Gastrocnemius medialis (tissue), 4 donors: ENCODE data around the gene SMC1A. TPM values are rescaled to one million over a fixed set of nuclear protein-coding genes. Genes with fewer than 3 reads are reported as not detected.

Experiments
- ATAC-seq, 2 donors: fragments of 150-250 bp; one replicate each; pipeline ENCODE4 v1.9.1; 2016
- DNase-seq, 2 donors: peaks; one replicate each; pipeline ENCODE4 v3.0.0-alpha.2; 2019
- H3K27ac ChIP-seq, 4 donors: fragments of 200-600 bp; sonication (generic); 1 replicate in 1 of 4; 2 replicates in 3 of 4; pipeline ENCODE4 v1.5.1; 2016 to 2018; ENCODE audit warnings: mild to moderate bottlenecking in 2 of 4, moderate library complexity in 1 of 4
- H3K27me3 ChIP-seq, 3 donors: fragments of 200-600 bp; sonication (generic) in 2 of 3; 1 replicate in 1 of 3; 2 replicates in 2 of 3; pipeline versions ENCODE4 v1.5.1 to v1.6.0; 2016 to 2019; ENCODE audit warnings: mild to moderate bottlenecking in 1 of 3, moderate library complexity in 1 of 3
- H3K36me3 ChIP-seq, 2 donors: fragments of 200-600 bp; sonication (generic) in 1 of 2; one replicate each; pipeline ENCODE4 v1.5.1; 2017 to 2018
- H3K4me1 ChIP-seq, 2 donors: fragments of 200-600 bp; sonication (generic) in 1 of 2; one replicate each; pipeline ENCODE4 v1.5.1; 2016 to 2017; ENCODE audit warnings: mild to moderate bottlenecking in 2 of 2
- H3K4me3 ChIP-seq, 4 donors: fragments of 200-600 bp; sonication (generic) in 3 of 4; 1 replicate in 1 of 4; 2 replicates in 3 of 4; pipeline ENCODE4 v1.5.1; 2016 to 2019; ENCODE audit warnings: mild to moderate bottlenecking in 2 of 4
- H3K9me3 ChIP-seq, 3 donors: fragments of 200-600 bp; sonication (generic) in 2 of 3; 1 replicate in 1 of 3; 2 replicates in 2 of 3; pipeline ENCODE4 v1.5.1; 2016 to 2019
- CTCF ChIP-seq, 5 experiments: fragments of 450-650 bp in 3 of 5; fragments of 200-600 bp in 2 of 5; sonication (generic) in 2 of 5; IDR thresholded peaks in 4 of 5; conservative IDR thresholded peaks in 1 of 5; 1 replicate in 4 of 5; 2 replicates in 1 of 5; pipeline ENCODE4 v1.5.1; 2016 to 2019; ENCODE audit warnings: antibody characterized with exemption in 5 of 5, mild to moderate bottlenecking in 3 of 5, moderate library complexity in 3 of 5
- POLR2A ChIP-seq, 2 donors: fragments of 450-650 bp; IDR thresholded peaks; one replicate each; pipeline ENCODE4 v1.6.1; 2017; ENCODE audit warnings: antibody characterized with exemption in 2 of 2, mild to moderate bottlenecking in 2 of 2, moderate library complexity in 2 of 2
- in situ Hi-C, 4 donors: fragments of 200-750 bp; cut with MboI; loops; one replicate each; pipeline versions ENCODE4 v1.15.0 to v1.8.0; 2017; ENCODE audit warnings: low sequenced_read_pairs in 4 of 4
- intact Hi-C: fragments of 100-400 bp; cut with DNase I; formaldehyde crosslinking; loops from one replicate; pipeline ENCODE4 v1.15.1; 2023; ENCODE audit warnings: low total_unique reads
- total RNA-seq, 4 donors: library from RNA; depleted of rRNA; stranded (reverse); fragments of >200 nt; gene quantifications; one replicate each; pipeline versions ENCODE4 v1.1.0 to v1.2.3, GENCODE V29; 2016

SMC1A gene
- total RNA-seq, 4 donors from 2014 or later = 12.9 to 23.5 (median 17.1) TPM

GRCh38 chrX:53442322-53442631 is 19.8 kb upstream of the SMC1A start:
- Histone ChIP-seq H3K36me3 (no peaks in the 10 kb centered on the region), H3K27me3 (peaks cover 0 to 12% (median 4%) of the 10 kb centered on the region in 3 donors)

GRCh38 chrX:53441531-53442321 is 19.3 kb upstream of the SMC1A start:
- Histone ChIP-seq H3K27ac (peak overlapping the region; percentile 83 to 94 (median 90)), H3K27me3 (peaks cover 0 to 12% (median 4%) of the 10 kb centered on the region in 3 donors), H3K4me3 (peak overlapping the region; percentile 44 to 57 (median 55)), H3K4me1 (no peaks in the 10 kb centered on the region), H3K36me3 (no peaks in the 10 kb centered on the region), H3K9me3 (no peaks in the 10 kb centered on the region)
- in situ Hi-C loops (loop anchor here in 2 of 4 donors (25.0 kb wide), 1 partner anchor 129 kb away; no protein-coding TSS in a partner anchor), intact Hi-C loops (loop anchor here (1.0 to 5.0 kb wide), 5 partner anchors 19 to 1197 kb away; partner anchors contain the start of genes IQSEC2, KANTR, RIBC1 and SMC1A)
- DNase-seq (peak; percentile 66 to 87), ATAC-seq (peak; percentile 64 to 76)
- TF ChIP-seq POLR2A (IDR thresholded peaks at IDR 0.05) = peak; percentile 66 to 72
- no peak for TF ChIP-seq CTCF (IDR thresholded peaks at IDR 0.05 in 4 of 5, conservative IDR thresholded peaks at IDR 0.05 in 1 of 5)

More at GRCh38 chrX:53442322-53442631, 19.8 kb upstream of the SMC1A start:
- Histone ChIP-seq H3K9me3 (no peaks in the 10 kb centered on the region), H3K27ac (peak overlapping the region; percentile 83 to 94 (median 90)), H3K4me3 (peak overlapping the region in 1 of 4 donors; percentile 56), H3K4me1 (no peaks in the 10 kb centered on the region)
- intact Hi-C loops (loop anchor here (5.0 kb wide), 3 partner anchors 160 to 350 kb away; partner anchors contain the start of genes IQSEC2 and KANTR), in situ Hi-C loops (loop anchor here in 2 of 4 donors (25.0 kb wide), 1 partner anchor 130 kb away; no protein-coding TSS in a partner anchor)
- ATAC-seq (no peak), DNase-seq (peak in 1 of 2 donors; percentile 12)
- TF ChIP-seq POLR2A (IDR thresholded peaks at IDR 0.05) = no peak
- TF ChIP-seq CTCF (IDR thresholded peaks at IDR 0.05 in 4 of 5, conservative IDR thresholded peaks at IDR 0.05 in 1 of 5) = no peak

GRCh38 chrX:53440621-53441517 is 18.4 kb upstream of the SMC1A start:
- peaks cover 0 to 12% (median 4%) of the 10 kb centered on the region in 3 donors for H3K27me3 ChIP-seq
- peak overlapping the region; percentile 83 to 94 (median 90) for H3K27ac ChIP-seq
- no peaks in the 10 kb centered on the region for H3K36me3 ChIP-seq
- peaks cover 0 to 4% of the 10 kb centered on the region in 2 donors for H3K4me1 ChIP-seq
- peak overlapping the region; percentile 44 to 57 (median 55) for H3K4me3 ChIP-seq
- intact Hi-C loops = loop anchor here (1.0 to 5.0 kb wide), 5 partner anchors 19 to 1198 kb away; partner anchors contain the start of genes IQSEC2, KANTR, RIBC1 and SMC1A
- in situ Hi-C loops = loop anchor here in 2 of 4 donors (25.0 kb wide), 1 partner anchor 129 kb away; no protein-coding TSS in a partner anchor
- peak; percentile 79 to 90 for ATAC-seq
- TF ChIP-seq CTCF (IDR thresholded peaks at IDR 0.05 in 4 of 5, conservative IDR thresholded peaks at IDR 0.05 in 1 of 5) (no peak), POLR2A (IDR thresholded peaks at IDR 0.05) (peak; percentile 48 to 53)
- H3K9me3 ChIP-seq = no peaks in the 10 kb centered on the region
- DNase-seq = peak; percentile 49 to 88

- H3K4me3 ChIP-seq = peak overlapping the region; percentile 44 to 57 (median 55)
- TF ChIP-seq POLR2A (IDR thresholded peaks at IDR 0.05) (no peak), CTCF (IDR thresholded peaks at IDR 0.05 in 4 of 5, conservative IDR thresholded peaks at IDR 0.05 in 1 of 5) (no peak)
- no peaks in the 10 kb centered on the region for H3K36me3 ChIP-seq
- no peak for ATAC-seq
- no peak for DNase-seq
- H3K9me3 ChIP-seq = no peaks in the 10 kb centered on the region
- peaks cover 0 to 5% of the 10 kb centered on the region in 2 donors for H3K4me1 ChIP-seq
- in situ Hi-C loops (loop anchor here in 2 of 4 donors (25.0 kb wide), 1 partner anchor 128 kb away; no protein-coding TSS in a partner anchor), intact Hi-C loops (loop anchor here (2.0 to 5.0 kb wide), 4 partner anchors 158 to 1199 kb away; partner anchors contain the start of genes IQSEC2 and KANTR)
- peaks cover 0 to 12% (median 4%) of the 10 kb centered on the region in 3 donors for H3K27me3 ChIP-seq
- peak overlapping the region; percentile 83 to 94 (median 90) for H3K27ac ChIP-seq
Measured at GRCh38 chrX:53440101-53440500, 17.6 kb upstream of the SMC1A start.
